Gastroesophageal sphincter (tissue), 3 donors: ENCODE measurements around the gene SOX5.

Experiments
- CTCF ChIP-seq, 4 experiments: fragments of 200-600 bp in 2 of 4; fragments of 450-650 bp in 2 of 4; sonication (generic) in 1 of 4; IDR thresholded peaks; one replicate each; pipeline ENCODE4 v1.5.1; 2017 to 2019; ENCODE audit warnings: antibody characterized with exemption in 4 of 4, mild to moderate bottlenecking in 2 of 4, moderate library complexity in 2 of 4
- EP300 ChIP-seq: sonication (generic); formaldehyde crosslinking; IDR thresholded peaks from one replicate; pipeline ENCODE4 v1.6.1; 2017; ENCODE audit warnings: antibody characterized with exemption, mild to moderate bottlenecking
- POLR2A ChIP-seq, 2 donors: fragments of 450-650 bp; IDR thresholded peaks; one replicate each; pipeline ENCODE4 v1.6.1; 2017; ENCODE audit warnings: antibody characterized with exemption in 2 of 2, mild to moderate bottlenecking in 2 of 2, moderate library complexity in 1 of 2
- POLR2AphosphoS5 ChIP-seq: sonication (generic); formaldehyde crosslinking; IDR thresholded peaks from one replicate; pipeline ENCODE4 v1.6.1; 2017; ENCODE audit warnings: antibody characterized with exemption

GRCh38 chr12:23941780-23942179 lies 7.7 kb downstream of the SOX5 start:
- TF ChIP-seq CTCF (IDR thresholded peaks at IDR 0.05), result no peak
- TF ChIP-seq POLR2AphosphoS5, result no peak
- no peak for TF ChIP-seq POLR2A (IDR thresholded peaks at IDR 0.05)
- no peak for TF ChIP-seq EP300
